ENCODE measurements around the gene SLC28A2.
"Not testable (repeated sequence)": the region's sequence is repeated elsewhere in the genome, so short reads cannot be mapped to it uniquely, and the experiment has no call there.

Gene SLC28A2

DNA sequence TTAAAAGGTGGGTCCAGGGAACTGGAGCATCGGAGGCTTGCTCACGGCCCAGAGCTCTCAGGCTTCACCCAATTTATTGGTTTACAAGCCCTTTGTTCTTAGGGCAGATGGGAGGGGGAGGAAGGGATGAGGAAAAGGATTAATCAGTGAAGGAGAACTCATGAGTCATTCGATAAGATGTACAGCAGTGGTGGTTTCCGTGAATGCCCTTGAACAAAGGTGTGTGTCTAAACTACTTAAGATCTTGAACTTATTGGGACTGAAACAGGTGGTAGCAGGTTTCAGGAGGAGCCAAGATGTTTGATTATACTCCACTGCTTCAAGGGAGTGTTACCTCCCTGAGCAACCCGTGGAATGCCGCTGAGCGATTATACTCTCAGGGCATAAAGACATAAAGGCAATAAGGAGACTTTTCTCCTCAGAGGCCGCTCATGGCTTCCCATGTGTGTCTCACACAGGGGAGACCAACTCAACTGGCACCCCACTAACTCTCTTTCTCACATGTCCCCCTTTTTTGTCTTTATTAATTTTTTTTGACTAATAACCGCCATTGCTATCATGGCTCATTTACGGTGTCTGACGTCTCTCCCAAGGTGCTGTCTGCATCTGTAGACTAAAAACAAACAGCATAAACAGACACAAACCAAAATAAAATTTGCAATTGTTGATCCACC lies 17.3 kb upstream of the SLC28A2 start:
- no peak for DNase-seq
- no peak for TF ChIP-seq GATA1 (IDR thresholded peaks at IDR 0.05; ENCODE audit: low read depth, low read length)
- TF ChIP-seq POLR2A (IDR thresholded peaks at IDR 0.05; ENCODE audit: low read length), result no peak

DNA sequence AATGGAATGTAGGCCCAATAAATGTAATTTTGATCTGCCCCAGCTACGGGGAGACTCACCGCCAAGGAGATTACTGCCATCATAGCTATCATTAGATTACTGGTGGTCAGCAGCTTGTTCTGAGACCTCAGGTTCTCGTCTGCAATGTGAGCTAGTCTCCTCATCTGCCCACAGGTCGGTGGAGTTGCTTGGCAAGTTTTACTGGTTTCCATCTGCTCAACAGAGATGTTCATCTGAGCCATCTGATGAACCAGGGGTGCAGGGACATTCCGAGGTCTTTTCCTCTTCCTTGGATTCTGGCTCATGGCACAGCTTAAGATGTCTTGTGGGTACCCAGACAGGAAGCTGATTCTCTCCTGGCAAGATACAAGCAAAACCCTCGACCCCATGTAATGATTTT lies 15.2 kb upstream of the SLC28A2 start:
- DNase-seq, result not testable (repeated sequence)

- peak; percentile 23 to 31 for DNase-seq
- TF ChIP-seq POLR2A (IDR thresholded peaks at IDR 0.05; ENCODE audit: low read length) (no peak), GATA1 (IDR thresholded peaks at IDR 0.05; ENCODE audit: low read depth, low read length) (no peak)
These were observed 9.7 kb upstream of the SLC28A2 start for GRCh38 chr15:45242289-45242688.

GRCh38 chr15:45249125-45249780 lies 2.8 kb upstream of the SLC28A2 start:
- TF ChIP-seq POLR2A (IDR thresholded peaks at IDR 0.05; ENCODE audit: low read length), result no peak
- TF ChIP-seq GATA1 (IDR thresholded peaks at IDR 0.05; ENCODE audit: low read depth, low read length), result no peak
- DNase-seq, result no peak

- TF ChIP-seq POLR2A (IDR thresholded peaks at IDR 0.05; ENCODE audit: low read length), result no peak
- TF ChIP-seq GATA1 (IDR thresholded peaks at IDR 0.05; ENCODE audit: low read depth, low read length), result no peak
- DNase-seq, result peak in 1 of 2 experiments; percentile 3
These were observed 1.3 kb downstream of the SLC28A2 start for GRCh38 chr15:45253330-45253729.

DNA sequence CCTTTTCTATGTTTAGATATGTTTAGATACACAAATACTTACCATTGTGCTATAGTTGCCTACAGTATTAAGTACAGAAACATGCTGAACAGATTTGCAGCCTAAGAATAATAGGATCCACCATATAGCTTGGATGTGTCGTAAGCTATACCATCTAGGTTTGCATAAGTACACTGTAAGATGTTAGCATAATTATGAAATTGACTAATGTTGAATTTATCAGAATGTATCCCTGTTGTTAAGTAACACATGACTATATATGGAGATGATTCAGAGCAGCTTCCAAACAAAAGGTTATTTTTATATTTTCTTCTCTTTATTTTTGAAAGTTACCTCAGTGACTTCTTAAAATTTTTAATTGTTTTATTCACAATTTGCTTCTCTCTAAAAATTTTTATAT lies 2.4 kb downstream of the SLC28A2 start:
- no peak for DNase-seq
- TF ChIP-seq GATA1 (IDR thresholded peaks at IDR 0.05; ENCODE audit: low read depth, low read length), result no peak
- TF ChIP-seq POLR2A (IDR thresholded peaks at IDR 0.05; ENCODE audit: low read length), result no peak

GRCh38 chr15:45254824-45255223 lies 2.8 kb downstream of the SLC28A2 start:
- not testable (repeated sequence) for DNase-seq

DNA sequence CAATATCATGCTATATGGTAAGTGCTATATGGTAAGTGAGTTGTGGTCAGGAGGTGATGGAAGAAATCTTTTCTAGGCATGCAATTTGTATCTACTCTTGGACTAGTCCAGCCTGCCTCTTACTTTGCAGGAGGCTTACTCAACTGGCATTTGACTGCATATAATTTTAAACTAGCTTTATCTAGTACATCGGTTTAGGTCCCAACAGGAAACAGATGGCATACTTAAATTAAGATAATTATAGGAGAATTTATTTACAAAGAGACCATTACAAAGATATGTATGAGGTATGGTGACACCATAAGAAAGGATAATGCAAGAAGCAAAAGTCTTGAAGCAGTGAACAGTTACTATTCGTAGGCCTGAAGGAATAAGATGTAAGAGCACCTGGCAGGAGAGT lies 7.8 kb downstream of the SLC28A2 start:
- DNase-seq, result no peak
- TF ChIP-seq POLR2A (IDR thresholded peaks at IDR 0.05; ENCODE audit: low read length) (no peak), GATA1 (IDR thresholded peaks at IDR 0.05; ENCODE audit: low read depth, low read length) (no peak)

DNA sequence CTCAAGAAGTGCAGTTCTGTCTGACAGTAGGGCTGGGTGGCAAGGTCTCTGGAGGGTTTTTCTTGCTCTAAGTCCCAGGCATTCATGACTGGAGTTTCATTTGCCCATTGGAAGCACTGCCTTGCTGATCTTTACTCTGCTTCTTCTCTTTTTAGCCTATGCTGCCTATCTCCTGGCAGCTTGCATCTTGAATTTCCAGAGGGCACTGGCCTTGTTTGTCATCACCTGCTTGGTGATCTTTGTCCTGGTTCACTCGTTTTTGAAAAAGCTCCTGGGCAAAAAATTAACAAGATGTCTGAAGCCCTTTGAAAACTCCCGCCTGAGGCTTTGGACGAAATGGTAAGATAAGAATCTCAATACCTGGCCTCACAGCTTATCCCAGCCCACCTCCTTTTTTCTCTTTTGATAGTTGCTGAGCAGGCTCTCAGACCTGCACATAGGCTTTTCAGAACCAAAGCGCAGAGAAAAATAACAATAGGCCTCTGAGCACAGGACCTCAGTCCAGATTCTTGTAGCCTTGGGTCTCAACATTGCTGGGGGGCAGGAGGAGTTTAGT lies 10.9 kb downstream of the SLC28A2 start:
- no peak for TF ChIP-seq POLR2A (IDR thresholded peaks at IDR 0.05; ENCODE audit: low read length)
- TF ChIP-seq GATA1 (IDR thresholded peaks at IDR 0.05; ENCODE audit: low read depth, low read length), result no peak
- DNase-seq, result no peak

- TF ChIP-seq POLR2A (IDR thresholded peaks at IDR 0.05; ENCODE audit: low read length) (no peak), GATA1 (IDR thresholded peaks at IDR 0.05; ENCODE audit: low read depth, low read length) (no peak)
These were observed 11.8 kb downstream of the SLC28A2 start for GRCh38 chr15:45263854-45264253.

GRCh38 chr15:45265506-45265905 lies 13.5 kb downstream of the SLC28A2 start:
- DNase-seq, result no peak
- no peak for TF ChIP-seq GATA1 (IDR thresholded peaks at IDR 0.05; ENCODE audit: low read depth, low read length)

More at GRCh38 chr15:45263854-45264253, 11.8 kb downstream of the SLC28A2 start:
- no peak for DNase-seq

GRCh38 chr15:45268135-45268534 lies 16.1 kb downstream of the SLC28A2 start:
- DNase-seq, result peak; percentile 4 to 17

GRCh38 chr15:45274636-45275380 lies 22.8 kb downstream of the SLC28A2 start:
- no peak for DNase-seq

More at GRCh38 chr15:45268135-45268534, 16.1 kb downstream of the SLC28A2 start:
- no peak for TF ChIP-seq GATA1 (IDR thresholded peaks at IDR 0.05; ENCODE audit: low read depth, low read length)

DNA sequence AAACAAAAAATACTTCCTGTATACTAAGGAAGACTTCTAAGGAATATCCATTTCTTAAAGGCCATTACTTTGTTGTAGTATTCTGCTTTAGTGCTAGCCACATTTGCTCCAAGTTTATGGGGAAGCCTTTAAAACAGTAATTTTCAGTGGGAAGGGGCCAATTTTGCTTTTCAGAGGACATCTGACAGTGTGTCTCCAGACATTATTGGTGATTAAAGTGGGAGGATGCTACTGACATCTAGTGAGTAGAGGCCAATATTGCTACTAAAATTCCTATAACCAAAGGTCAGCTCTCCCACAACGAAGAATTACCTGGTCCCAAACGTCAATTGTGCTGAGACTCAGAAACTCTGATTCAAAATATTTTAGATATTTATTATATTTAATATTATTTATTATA lies 24.8 kb downstream of the SLC28A2 start:
- TF ChIP-seq POLR2A (IDR thresholded peaks at IDR 0.05; ENCODE audit: low read length), result no peak
- no peak for TF ChIP-seq GATA1 (IDR thresholded peaks at IDR 0.05; ENCODE audit: low read depth, low read length)
- peak; percentile 10 to 28 for DNase-seq

More at GRCh38 chr15:45274636-45275380, 22.8 kb downstream of the SLC28A2 start:
- TF ChIP-seq POLR2A (IDR thresholded peaks at IDR 0.05; ENCODE audit: low read length), result no peak
- TF ChIP-seq GATA1 (IDR thresholded peaks at IDR 0.05; ENCODE audit: low read depth, low read length), result no peak
